GM21723 (cell line): ENCODE data around the gene RNF112.
A peak's percentile ranks its signal among the peaks of the same experiment; 100 is the strongest.

Experiments
- ATAC-seq: cut with Tn5 transposase; IDR thresholded peaks from one replicate; pipeline ENCODE4 v1.9.1; 2021; ENCODE audit warnings: mild to moderate bottlenecking, moderate library complexity; ENCODE audit not compliant: unreplicated experiment

RNF112 gene

DNA sequence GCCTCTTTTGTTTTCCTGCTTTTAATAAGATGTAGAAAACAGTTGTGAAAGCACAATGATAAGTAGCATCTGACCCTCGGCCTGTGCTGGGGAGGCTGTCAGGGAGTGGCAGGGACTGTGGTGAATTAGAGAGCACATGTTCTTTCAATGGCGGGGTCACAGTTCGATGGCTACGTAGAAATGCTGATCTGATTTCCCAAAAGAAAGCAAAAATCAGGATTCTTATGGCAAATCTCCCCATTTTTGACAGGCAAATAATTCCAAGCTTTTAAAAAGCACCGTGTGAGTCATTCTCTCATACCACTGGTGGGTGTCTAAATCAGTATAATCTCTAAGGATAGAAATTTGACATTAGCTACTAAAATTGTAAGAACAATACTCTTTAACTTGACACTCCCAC is 36.9 kb upstream of the RNF112 start:
- no peak for ATAC-seq

DNA sequence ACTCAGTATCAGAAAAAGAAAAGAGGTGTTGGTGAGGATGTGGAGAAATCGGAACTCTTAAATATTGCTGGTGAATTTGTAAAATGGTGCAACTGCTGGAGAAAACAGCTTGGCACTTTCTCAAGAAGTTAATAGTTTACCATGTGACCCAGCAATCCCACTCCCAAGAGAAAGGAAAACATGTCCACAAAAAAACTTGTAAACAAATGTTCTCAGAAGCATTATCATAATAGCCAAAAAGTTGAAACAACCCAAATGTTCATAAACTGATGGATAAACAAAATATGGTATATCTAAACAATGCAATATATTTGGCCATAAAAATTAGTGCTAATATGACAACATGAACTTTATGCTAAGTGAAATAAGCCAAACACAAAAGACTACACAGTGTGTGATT is 35.3 kb upstream of the RNF112 start:
- ATAC-seq: no peak

DNA sequence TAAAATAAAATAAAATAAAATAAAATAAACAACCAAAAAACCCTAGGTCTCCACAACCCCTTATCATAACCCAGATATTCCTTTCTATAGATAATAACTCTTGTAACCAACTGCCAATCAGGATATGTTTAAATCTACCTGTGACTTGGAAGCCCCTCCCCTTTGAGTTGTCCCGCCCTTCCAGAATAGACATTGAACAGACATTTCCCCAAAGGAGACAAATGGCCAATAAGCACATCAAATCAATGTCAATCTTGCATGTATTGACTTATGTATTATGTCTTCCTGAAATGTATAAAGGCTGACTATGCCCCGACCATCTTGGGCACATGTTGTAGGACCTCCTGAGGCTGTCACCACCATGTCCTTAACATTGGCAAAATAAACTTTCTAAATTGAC is 34.2 kb upstream of the RNF112 start:
- no peak for ATAC-seq

DNA sequence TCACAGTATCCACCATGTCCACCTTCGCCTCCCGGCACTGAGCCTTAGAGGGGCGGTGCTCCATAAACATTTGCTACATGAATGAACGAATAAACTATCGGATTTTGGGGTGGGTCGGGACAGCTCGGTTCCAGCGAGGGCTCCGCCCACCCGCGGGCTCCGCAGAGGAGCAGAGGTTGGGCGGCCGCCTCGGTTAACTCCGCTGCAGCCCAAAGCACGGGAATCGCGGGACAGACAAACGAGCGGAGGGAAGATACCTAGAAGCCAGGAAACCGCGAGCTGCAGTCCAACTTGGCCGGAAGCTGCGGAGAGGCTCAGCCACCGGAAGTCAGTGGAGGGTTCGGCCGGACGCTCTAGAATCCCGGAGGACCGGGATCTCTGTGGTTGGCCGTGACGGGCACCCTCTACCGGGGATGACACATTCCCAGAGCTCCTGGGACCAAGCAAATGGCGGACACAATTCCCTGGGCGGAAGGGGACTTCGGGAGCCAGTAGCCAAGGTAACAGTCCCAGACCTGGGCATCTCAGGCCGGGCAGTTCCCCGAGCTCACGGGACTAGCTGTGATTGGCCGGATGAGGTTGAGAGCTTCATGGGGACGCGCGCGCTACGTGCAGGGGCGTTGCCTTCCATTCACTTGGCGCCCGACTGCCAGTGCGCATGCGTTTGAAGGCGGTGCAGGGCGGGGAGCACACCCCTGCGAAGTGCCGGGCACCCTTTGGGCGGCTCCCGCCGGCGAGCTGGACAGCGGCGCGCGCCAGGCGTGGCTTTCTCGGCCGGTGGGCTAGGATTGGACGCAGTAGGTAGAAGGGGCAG is 33.2 kb upstream of the RNF112 start:
- peak; percentile 92 for ATAC-seq

DNA sequence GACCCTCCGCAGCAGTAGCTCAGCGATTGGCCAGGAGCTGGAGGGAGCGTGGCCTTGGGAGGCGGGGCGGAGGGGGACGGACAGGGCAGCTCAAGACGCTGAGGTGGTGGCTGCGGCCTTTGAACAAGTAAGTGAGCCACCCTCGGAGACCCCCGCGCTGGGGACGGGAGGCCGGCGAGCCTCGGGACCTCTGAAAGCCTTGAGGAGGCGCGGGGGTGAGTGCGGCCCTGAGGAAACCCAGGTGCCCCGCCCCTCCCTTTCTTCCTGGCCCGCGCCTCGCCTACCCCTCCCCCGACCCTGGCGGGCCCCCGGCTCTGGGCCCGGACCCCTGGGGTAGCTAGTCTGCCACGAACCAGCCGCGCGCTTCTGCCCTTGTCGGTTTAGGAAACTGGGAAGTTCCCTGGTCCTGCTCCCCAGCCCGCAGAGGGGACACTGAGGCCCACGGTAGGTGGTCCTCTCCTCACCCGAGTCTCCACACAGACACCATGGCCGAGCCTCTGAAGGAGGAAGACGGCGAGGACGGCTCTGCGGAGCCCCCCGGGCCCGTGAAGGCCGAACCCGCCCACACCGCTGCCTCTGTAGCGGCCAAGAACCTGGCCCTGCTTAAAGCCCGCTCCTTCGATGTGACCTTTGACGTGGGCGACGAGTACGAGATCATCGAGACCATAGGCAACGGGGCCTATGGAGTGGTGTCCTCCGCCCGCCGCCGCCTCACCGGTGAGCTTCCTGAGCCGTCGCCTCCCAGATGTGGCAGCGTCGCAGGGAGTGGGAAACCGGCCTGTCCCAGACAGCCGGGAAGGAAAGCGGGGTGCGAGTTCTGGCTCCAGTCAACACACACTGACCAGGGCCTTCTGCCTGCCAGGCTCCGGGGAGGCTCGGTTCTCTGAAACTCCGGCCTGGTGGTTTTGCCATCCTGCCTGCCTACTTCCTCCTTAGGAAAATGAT is 32.3 kb upstream of the RNF112 start, which contains the start of gene MAPK7:
TSS of gene MAPK7 (plus strand) at position 83 of the 945 bp plus-strand sequence. CDS start at position 486, 403 bp downstream.
- ATAC-seq: peak; percentile 24

DNA sequence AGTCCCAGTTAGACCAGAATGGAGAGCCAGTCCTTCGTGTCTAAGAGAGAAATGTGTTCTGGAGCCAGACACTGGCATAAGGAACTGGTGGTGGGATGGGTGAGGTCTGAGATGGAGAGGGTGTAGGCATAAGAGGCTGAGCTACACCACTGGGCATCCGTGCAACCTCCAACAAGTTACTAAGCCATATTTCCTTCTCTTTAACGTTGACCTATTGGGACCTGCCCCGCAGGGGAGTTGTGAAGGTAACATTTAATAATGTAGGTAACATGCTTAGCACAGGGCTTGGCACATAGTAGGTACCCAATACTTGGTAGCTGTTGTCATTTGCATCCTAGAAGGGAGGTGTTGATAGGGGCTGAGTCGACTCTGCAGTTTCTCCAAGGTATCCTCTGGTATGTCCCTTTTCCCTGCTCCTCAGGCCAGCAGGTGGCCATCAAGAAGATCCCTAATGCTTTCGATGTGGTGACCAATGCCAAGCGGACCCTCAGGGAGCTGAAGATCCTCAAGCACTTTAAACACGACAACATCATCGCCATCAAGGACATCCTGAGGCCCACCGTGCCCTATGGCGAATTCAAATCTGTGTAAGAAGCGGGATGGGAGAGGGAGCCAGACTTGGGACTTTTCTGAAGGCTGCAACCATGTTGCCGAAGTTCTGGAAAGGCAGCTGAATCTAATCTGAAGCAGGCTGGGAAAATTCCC is 31.5 kb upstream of the RNF112 start:
- ATAC-seq: no peak

DNA sequence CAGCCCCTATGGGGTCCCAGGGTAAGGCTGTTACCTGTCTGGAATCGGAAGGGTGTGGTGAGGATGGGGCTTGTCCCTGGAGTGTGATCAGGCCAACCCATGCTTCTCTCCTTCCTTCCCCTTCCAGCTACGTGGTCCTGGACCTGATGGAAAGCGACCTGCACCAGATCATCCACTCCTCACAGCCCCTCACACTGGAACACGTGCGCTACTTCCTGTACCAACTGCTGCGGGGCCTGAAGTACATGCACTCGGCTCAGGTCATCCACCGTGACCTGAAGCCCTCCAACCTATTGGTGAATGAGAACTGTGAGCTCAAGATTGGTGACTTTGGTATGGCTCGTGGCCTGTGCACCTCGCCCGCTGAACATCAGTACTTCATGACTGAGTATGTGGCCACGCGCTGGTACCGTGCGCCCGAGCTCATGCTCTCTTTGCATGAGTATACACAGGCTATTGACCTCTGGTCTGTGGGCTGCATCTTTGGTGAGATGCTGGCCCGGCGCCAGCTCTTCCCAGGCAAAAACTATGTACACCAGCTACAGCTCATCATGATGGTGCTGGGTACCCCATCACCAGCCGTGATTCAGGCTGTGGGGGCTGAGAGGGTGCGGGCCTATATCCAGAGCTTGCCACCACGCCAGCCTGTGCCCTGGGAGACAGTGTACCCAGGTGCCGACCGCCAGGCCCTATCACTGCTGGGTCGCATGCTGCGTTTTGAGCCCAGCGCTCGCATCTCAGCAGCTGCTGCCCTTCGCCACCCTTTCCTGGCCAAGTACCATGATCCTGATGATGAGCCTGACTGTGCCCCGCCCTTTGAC is 30.3 kb upstream of the RNF112 start:
- ATAC-seq: no peak

DNA sequence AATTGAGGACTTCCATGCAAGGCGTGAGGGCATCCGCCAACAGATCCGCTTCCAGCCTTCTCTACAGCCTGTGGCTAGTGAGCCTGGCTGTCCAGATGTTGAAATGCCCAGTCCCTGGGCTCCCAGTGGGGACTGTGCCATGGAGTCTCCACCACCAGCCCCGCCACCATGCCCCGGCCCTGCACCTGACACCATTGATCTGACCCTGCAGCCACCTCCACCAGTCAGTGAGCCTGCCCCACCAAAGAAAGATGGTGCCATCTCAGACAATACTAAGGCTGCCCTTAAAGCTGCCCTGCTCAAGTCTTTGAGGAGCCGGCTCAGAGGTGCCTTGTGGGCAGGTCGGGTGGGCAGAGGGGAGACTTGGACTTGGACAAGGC is 29.7 kb upstream of the RNF112 start:
- no peak for ATAC-seq

DNA sequence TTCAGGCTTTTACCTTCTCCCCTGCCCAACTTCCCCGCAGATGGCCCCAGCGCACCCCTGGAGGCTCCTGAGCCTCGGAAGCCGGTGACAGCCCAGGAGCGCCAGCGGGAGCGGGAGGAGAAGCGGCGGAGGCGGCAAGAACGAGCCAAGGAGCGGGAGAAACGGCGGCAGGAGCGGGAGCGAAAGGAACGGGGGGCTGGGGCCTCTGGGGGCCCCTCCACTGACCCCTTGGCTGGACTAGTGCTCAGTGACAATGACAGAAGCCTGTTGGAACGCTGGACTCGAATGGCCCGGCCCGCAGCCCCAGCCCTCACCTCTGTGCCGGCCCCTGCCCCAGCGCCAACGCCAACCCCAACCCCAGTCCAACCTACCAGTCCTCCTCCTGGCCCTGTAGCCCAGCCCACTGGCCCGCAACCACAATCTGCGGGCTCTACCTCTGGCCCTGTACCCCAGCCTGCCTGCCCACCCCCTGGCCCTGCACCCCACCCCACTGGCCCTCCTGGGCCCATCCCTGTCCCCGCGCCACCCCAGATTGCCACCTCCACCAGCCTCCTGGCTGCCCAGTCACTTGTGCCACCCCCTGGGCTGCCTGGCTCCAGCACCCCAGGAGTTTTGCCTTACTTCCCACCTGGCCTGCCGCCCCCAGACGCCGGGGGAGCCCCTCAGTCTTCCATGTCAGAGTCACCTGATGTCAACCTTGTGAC is 29.1 kb upstream of the RNF112 start:
- no peak for ATAC-seq

DNA sequence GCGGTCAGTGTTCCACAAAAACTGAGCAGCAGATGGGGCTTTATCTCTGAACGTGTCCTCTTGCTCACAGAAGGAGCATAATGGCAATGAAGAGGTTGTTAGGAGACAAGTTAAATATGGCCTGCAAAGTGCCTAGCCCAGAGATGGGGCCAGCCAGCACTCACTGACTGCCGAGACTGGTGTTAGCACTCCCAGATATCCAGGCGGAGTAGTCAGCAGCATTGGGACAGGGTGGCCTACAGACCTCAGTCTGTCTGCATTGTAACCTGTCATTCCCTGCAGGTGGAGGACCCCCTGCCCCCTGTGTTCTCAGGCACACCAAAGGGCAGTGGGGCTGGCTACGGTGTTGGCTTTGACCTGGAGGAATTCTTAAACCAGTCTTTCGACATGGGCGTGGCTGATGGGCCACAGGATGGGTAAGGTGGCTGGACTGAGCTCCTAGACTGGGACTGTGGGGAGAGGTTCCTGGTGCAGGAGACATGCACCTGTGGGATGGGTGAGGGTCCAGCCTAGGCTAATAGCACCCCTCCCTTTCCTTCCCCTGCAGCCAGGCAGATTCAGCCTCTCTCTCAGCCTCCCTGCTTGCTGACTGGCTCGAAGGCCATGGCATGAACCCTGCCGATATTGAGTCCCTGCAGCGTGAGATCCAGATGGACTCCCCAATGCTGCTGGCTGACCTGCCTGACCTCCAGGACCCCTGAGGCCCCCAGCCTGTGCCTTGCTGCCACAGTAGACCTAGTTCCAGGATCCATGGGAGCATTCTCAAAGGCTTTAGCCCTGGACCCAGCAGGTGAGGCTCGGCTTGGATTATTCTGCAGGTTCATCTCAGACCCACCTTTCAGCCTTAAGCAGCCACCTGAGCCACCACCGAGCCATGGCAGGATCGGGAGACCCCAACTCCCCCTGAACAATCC is 28.2 kb upstream of the RNF112 start:
- no peak for ATAC-seq

DNA sequence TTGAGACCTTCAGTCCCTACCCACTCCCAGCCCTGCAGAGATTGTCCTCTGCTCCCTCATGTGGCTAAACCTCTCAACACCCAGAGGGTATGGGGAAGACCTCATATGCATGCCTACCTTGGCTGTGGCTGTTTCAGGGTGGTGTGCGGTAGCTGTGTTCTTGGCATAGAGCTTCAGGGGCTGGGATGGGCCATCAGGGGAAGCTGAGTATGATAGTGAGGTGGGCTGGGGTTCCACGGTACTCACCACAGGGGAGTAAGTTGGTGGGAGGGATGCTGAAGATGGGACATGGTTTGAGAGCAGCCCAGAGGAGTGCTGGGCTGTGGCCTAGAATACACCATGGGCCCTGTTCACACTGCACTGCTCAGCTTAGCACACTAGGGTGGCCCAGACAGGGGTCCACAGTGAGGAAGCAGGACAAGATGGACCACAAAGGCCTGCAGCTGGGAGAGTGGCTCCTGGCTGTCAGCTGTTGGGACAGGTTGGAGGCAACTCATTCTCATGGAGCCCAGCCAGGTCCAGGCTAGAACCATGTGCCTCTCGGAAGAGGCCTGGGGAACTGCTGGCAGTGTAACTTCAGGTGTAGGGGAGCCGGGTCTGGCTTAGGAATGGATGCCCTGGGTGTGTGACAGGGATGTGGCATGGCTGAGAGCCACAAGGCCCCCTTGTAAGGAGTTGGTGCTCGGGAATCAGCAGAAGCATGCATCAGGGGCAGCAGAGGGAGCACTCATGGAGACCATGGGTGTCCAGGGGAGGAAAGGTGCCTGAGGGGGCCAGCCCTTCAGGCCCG is 27.2 kb upstream of the RNF112 start:
- ATAC-seq: no peak

DNA sequence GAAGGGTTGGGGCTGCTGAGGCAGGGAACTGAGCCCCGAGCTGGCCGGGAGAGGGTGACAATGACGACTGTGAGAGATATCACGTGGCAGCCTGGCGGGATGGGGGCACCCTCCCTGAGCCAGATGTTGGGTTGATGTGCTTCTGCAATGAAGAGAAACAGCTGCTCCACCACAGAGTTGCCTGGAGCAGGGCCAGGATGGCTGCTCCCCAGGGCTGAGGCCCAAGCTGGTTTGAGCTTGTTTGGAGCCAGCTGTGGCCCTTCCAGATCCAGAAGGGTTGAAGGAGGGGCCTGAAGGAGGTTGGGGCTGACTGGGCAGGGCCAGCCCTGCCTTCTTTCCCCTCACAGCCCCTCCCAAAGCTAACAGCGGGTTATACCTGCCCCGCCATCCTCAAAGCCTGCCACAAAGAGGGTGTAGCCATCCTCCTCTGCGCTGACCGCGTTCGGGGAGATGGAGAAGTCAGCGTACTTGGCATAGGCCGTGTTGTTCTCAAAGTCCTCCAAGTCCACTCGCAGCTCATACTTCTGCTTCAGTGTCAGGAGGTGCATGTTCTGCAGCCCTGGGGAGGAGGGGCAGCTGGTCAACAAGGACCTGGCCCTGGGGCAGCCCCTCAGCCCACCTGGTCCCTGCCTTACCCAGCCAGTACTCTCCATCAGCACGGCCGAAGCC is 26.2 kb upstream of the RNF112 start:
- ATAC-seq: no peak

DNA sequence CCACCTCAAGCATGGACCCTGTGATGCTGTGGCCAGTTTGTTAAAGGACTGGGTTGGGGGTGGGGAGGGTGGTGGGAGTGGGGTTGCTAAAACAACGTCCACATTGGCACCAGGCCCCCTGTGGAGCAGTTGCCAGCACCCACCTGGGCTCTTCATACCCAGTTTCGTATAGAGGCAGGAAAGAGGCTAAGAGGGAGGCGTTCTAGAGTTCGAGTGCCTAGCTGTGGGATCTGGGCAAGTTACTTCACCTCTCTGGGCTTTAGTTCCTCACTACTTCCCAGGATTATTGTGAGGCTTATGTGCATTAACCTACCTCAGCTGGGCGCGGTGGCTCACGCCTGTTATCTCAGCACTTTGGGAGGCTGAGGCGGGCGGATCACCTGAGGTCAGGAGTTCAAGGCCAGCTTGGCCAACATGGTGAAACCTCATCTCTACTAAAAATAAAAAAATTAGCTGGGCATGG is 25.5 kb upstream of the RNF112 start:
- no peak for ATAC-seq

DNA sequence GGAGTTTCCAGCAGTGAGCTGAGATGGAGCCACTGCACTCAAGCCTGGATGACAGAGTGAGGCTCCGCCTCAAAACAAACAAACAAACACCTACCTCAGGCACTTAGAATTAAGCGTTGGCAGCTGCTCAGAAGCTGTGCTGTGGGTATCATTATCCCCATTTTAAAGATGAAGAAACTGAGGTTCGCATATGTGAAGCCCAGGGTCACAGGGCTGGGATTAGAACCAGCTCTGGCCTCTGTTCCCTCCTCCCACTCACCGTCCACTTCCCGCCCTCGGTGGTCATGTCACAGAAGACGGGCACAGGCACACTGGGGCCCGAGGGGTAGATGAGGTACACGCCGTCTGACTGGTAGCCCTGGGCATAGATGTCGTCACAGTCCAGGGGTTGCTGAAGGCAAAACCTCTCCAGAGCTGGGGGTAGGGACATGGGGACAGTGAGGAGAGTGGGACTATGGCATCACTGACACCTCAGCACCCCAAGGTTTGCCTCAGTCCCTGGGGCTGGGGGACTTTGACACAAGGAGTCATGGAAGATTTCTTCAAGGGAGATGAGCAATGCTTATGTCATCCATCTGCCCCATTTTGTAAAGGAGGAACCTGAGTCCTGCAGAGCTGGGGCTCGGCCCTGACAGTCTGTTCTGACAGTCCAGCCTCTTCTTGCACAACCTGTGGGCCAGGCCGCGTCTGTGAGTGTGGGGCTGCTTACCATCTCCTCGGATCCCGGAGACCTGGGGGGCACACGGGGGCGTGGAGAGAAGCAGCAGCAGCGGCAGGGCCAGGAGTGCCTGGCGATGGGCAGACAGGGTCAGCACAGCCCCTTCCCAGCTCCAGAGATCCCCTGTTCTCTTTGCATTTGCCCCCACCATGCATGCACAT is 24.7 kb upstream of the RNF112 start:
- no peak for ATAC-seq

DNA sequence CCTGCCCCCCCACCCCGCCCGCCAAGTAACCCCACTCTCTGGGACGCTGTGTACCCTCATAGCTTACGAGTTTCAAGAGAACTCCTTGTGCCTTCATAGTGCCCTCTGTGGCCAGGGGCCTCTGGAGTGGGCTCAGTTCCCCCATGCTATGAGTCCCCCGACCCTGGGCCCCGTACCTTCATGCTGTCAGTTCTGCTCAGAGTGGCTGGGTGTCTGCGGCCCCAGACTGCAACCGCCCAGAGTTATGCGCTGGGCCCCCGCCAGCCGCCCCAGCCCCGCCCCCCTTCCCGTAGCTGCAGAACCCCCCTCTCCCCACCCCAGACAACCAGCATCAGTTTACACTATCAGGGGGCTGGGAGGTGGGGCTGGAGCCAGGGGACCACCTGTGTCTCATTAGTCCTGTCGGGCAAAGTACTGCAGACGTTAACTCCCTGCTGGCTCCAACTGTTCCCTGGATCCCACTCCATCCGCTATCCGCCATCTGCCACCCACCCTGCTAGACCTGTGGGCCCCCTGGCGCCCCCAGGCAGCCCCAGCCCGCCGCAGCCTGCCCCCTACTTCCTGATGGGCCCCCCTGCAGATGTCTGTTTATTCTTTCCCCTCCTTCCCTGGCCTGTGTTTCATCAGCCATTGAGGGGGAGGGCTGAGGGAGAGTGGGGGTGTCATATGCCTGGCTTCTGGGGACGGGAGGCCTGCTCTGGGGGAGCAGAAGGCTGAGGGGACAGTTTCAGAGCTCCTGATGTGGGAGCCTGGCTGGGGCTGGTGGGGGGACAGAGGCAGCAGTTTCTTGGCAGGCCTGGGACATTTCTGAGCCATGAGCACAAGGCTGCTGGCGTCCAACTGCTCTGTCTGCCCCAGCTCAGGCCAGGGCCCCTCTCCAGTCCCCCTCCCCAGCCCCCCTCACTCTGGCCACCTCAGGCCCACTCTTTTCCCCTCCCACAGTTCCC is 23.8 kb upstream of the RNF112 start, which contains the start of gene MFAP4:
TSS of gene MFAP4 (minus strand) at position 217 of the 947 bp plus-strand sequence. CDS start at position 182, 35 bp downstream.
- ATAC-seq: no peak
